IMR-90 (cell line): ENCODE data around the gene GARS1. TPM values are rescaled to one million over a fixed set of nuclear protein-coding genes. Genes with fewer than 3 reads are reported as not detected.

ENCODE experiments used
- ATAC-seq: fragments of 200-7000 bp; cut with Tn5 transposase; 2 replicates; pipeline ENCODE4 v1.9.1; 2020; ENCODE audit warnings: low read depth, mild to moderate bottlenecking, moderate library complexity
- BruUV-seq: library from RNA; stranded (reverse); fragments of 400-500 nt; replicated peaks from 2 replicates; lab custom pipeline; 2021; lab: Mats Ljungman, UMichigan
- CTCF ChIA-PET: fragments of 300-600 bp; formaldehyde crosslinking; extraction: SDS; loops from one replicate; lab custom pipeline; 2021; ENCODE audit warnings: antibody characterized with exemption; lab: Yijun Ruan, JAX
- POLR2A ChIA-PET: fragments of 300-600 bp; sonication (Branson Sonifier 250); formaldehyde crosslinking; loops from one replicate; lab custom pipeline; 2022; ENCODE audit warnings: antibody characterized with exemption; ENCODE audit not compliant: unreplicated experiment; lab: Charles Lee
- DNase-seq: peaks from one replicate; pipeline ENCODE4 v3.0.0; 2013
- H2AFZ ChIP-seq: replicated peaks from 2 replicates; pipeline ENCODE3; 2013; ENCODE audit warnings: low read length, mild to moderate bottlenecking; ENCODE audit not compliant: poor library complexity
- H2AK5ac ChIP-seq: 2 replicates; pipeline ENCODE4 v1.6.1; 2013; ENCODE audit warnings: low read depth, low read length, inconsistent platforms
- H2AK9ac ChIP-seq: replicated peaks from 2 replicates; pipeline ENCODE3; 2013; ENCODE audit warnings: mild to moderate bottlenecking, low read depth, low read length, moderate library complexity; ENCODE audit not compliant: poor library complexity
- H2BK120ac ChIP-seq: 2 replicates; pipeline ENCODE4 v1.6.1; 2013; ENCODE audit warnings: low read depth, low read length, inconsistent platforms
- H2BK15ac ChIP-seq: 3 replicates; pipeline ENCODE4 v1.6.1; 2013; ENCODE audit warnings: low read depth, low read length, inconsistent platforms
- H2BK20ac ChIP-seq: 2 replicates; pipeline ENCODE4 v1.6.1; 2013; ENCODE audit warnings: low read depth, mild to moderate bottlenecking, inconsistent platforms, low read length, moderate library complexity
- H2BK5ac ChIP-seq: 2 replicates; pipeline ENCODE4 v1.6.1; 2013; ENCODE audit warnings: mild to moderate bottlenecking, low read depth, low read length, inconsistent platforms; ENCODE audit not compliant: poor library complexity, severe bottlenecking
- H3K14ac ChIP-seq: replicated peaks from 2 replicates; pipeline ENCODE4 v1.6.1; 2013; ENCODE audit warnings: low read depth, low read length, inconsistent platforms
- H3K18ac ChIP-seq: 2 replicates; pipeline ENCODE4 v1.6.1; 2013; ENCODE audit warnings: low read depth, low read length, control low read depth
- H3K23ac ChIP-seq: 2 replicates; pipeline ENCODE4 v1.6.1; 2013; ENCODE audit warnings: low read depth, low read length, inconsistent platforms
- H3K27ac ChIP-seq: 2 replicates; pipeline ENCODE4 v1.5.1; 2013; ENCODE audit warnings: mild to moderate bottlenecking, control low read depth, low read length; ENCODE audit not compliant: insufficient read depth
- H3K27me3 ChIP-seq: 2 replicates; pipeline ENCODE4 v1.6.1; 2013; ENCODE audit warnings: low read length; ENCODE audit not compliant: control insufficient read depth, insufficient read depth
- H3K36me3 ChIP-seq: 2 replicates; pipeline ENCODE4 v1.6.1; 2013; ENCODE audit warnings: low read length, mixed read lengths; ENCODE audit not compliant: control insufficient read depth, insufficient read depth
- H3K4ac ChIP-seq: 2 replicates; pipeline ENCODE4 v1.6.1; 2013; ENCODE audit warnings: low read depth, low read length, inconsistent platforms
- H3K4me1 ChIP-seq: 2 replicates; pipeline ENCODE4 v1.6.1; 2013; ENCODE audit warnings: low read length, mixed read lengths; ENCODE audit not compliant: control insufficient read depth, insufficient read depth
- H3K4me2 ChIP-seq: 2 replicates; pipeline ENCODE4 v1.6.1; 2013; ENCODE audit warnings: low read depth, mild to moderate bottlenecking, control low read depth, low read length, moderate library complexity
- H3K4me3 ChIP-seq: 2 replicates; pipeline ENCODE4 v1.5.1; 2013; ENCODE audit warnings: low read depth, mild to moderate bottlenecking, control low read depth, low read length, moderate library complexity; ENCODE audit not compliant: insufficient read depth
- H3K56ac ChIP-seq: 2 replicates; pipeline ENCODE4 v1.6.1; 2013; ENCODE audit warnings: low read length, inconsistent platforms; ENCODE audit not compliant: insufficient read depth; ENCODE audit errors: extremely low read depth
- H3K79me1 ChIP-seq, 2 experiments: 2 replicates each; pipeline ENCODE4 v1.6.1; 2013; ENCODE audit warnings: low read length in 2 of 2, inconsistent platforms in 1 of 2, low read depth in 1 of 2
- H3K9ac ChIP-seq: 2 replicates; pipeline ENCODE4 v1.6.1; 2013; ENCODE audit warnings: low read depth, low read length, control low read depth
- H3K9me1 ChIP-seq: 2 replicates; pipeline ENCODE4 v1.6.1; 2013; ENCODE audit warnings: low read length, inconsistent platforms; ENCODE audit not compliant: insufficient read depth
- H3K9me3 ChIP-seq: 2 replicates; pipeline ENCODE4 v1.6.1; 2013; ENCODE audit warnings: low read length; ENCODE audit not compliant: control insufficient read depth, insufficient read depth
- H4K20me1 ChIP-seq: 2 replicates; pipeline ENCODE4 v1.6.1; 2013; ENCODE audit warnings: low read length, inconsistent platforms; ENCODE audit not compliant: insufficient read depth
- H4K5ac ChIP-seq: 2 replicates; pipeline ENCODE4 v1.6.1; 2013; ENCODE audit warnings: mild to moderate bottlenecking, low read depth, low read length, control low read depth
- H4K8ac ChIP-seq, 2 experiments: 2 replicates each; pipeline ENCODE4 v1.6.1; 2013; ENCODE audit warnings: low read depth in 2 of 2, low read length in 2 of 2, control low read depth in 1 of 2, inconsistent platforms in 1 of 2
- H4K91ac ChIP-seq: 2 replicates; pipeline ENCODE4 v1.6.1; 2013; ENCODE audit warnings: low read depth, low read length, inconsistent platforms; ENCODE audit not compliant: insufficient read depth
- BHLHE40 ChIP-seq: fragments of 150-350 bp; IDR thresholded peaks from 2 replicates; pipeline ENCODE4 v1.6.1; 2016; ENCODE audit warnings: mild to moderate bottlenecking, low read depth, low read length
- CEBPB ChIP-seq: IDR thresholded peaks from 2 replicates; pipeline ENCODE4 v1.6.1; 2012; ENCODE audit warnings: low read depth, low read length, improper control_type of control experiment
- CHD1 ChIP-seq: IDR thresholded peaks from 2 replicates; pipeline ENCODE4 v1.6.1; 2012; ENCODE audit warnings: low read depth, low read length, improper control_type of control experiment
- FOS ChIP-seq: fragments of 150-350 bp; IDR thresholded peaks from 2 replicates; pipeline ENCODE4 v1.6.1; 2016; ENCODE audit warnings: low read depth, low read length
- MAFK ChIP-seq: IDR thresholded peaks from 2 replicates; pipeline ENCODE4 v1.6.1; 2012; ENCODE audit warnings: low read depth, low read length, improper control_type of control experiment
- MAZ ChIP-seq: IDR thresholded peaks from 2 replicates; pipeline ENCODE4 v1.6.1; 2012; ENCODE audit warnings: low read depth, mild to moderate bottlenecking, low read length, improper control_type of control experiment, moderate library complexity, borderline replicate concordance
- MXI1 ChIP-seq: IDR thresholded peaks from 2 replicates; pipeline ENCODE4 v1.6.1; 2012; ENCODE audit warnings: low read depth, mild to moderate bottlenecking, low read length, moderate library complexity, borderline replicate concordance
- NFE2L2 ChIP-seq: fragments of 150-350 bp; IDR thresholded peaks from 2 replicates; pipeline ENCODE4 v1.6.1; 2016; ENCODE audit warnings: low read depth, mild to moderate bottlenecking, low read length
- POLR2A ChIP-seq: IDR thresholded peaks from 2 replicates; pipeline ENCODE4 v1.6.1; 2012; ENCODE audit warnings: mild to moderate bottlenecking, low read depth, low read length
- RAD21 ChIP-seq: IDR thresholded peaks from 2 replicates; pipeline ENCODE4 v1.6.1; 2012; ENCODE audit warnings: low read length, improper control_type of control experiment
- RCOR1 ChIP-seq: IDR thresholded peaks from 2 replicates; pipeline ENCODE4 v1.6.1; 2012; ENCODE audit warnings: mild to moderate bottlenecking, low read length, improper control_type of control experiment; ENCODE audit not compliant: insufficient replicate concordance
- RFX5 ChIP-seq: IDR thresholded peaks from 2 replicates; pipeline ENCODE4 v1.8.0; 2012; ENCODE audit warnings: low read depth, mild to moderate bottlenecking, low read length, moderate library complexity
- SMC3 ChIP-seq: fragments of 150-350 bp; IDR thresholded peaks from 2 replicates; pipeline ENCODE4 v1.6.1; 2016; ENCODE audit warnings: low read depth, mild to moderate bottlenecking, antibody characterized with exemption, low read length, moderate library complexity
- WGBS, 2 experiments: methylation state at CpG; one replicate each; pipeline versions ENCODE4 v1.1.5 to v1.1.7; 2013; ENCODE audit warnings: missing lambda C conversion rate in 2 of 2; ENCODE audit not compliant: insufficient read length in 1 of 2; ENCODE audit errors: extremely low coverage in 2 of 2; 5-methylcytosine and 5-hydroxymethylcytosine counted together
- dilution Hi-C: fragments of 300-500 bp; cut with HindIII; formaldehyde crosslinking; loops from one replicate; pipeline ENCODE4 v1.14.3; 2018; ENCODE audit warnings: low sequenced_read_pairs; ENCODE audit not compliant: unreplicated experiment
- in situ Hi-C: fragments of 300-500 bp; cut with MboI; formaldehyde crosslinking; loops from 3 replicates; pipeline ENCODE4 v1.14.3; 2019; ENCODE audit warnings: low sequenced_read_pairs, inconsistent platforms, mixed read lengths
- intact Hi-C: fragments of 100-400 bp; cut with micrococcal nuclease; formaldehyde crosslinking; loops from 2 replicates; pipeline ENCODE4 v1.10.0; 2022
- polyA plus RNA-seq, 3 experiments: library from polyadenylated mRNA; depleted of rRNA; stranded (reverse); fragments of >200 nt; gene quantifications; 2 replicates each; pipeline ENCODE4 v1.2.3, GENCODE V29; 2012; ENCODE audit warnings: low replicate concordance in 1 of 3
- total RNA-seq: library from RNA; depleted of rRNA; stranded (reverse); fragments of >200 nt; gene quantifications from 2 replicates; pipeline ENCODE4 v1.2.3, GENCODE V29; 2012
- TF ChIP-seq, protein P1 (sequence below): fragments of 150-350 bp; IDR thresholded peaks from 2 replicates; pipeline ENCODE4 v1.6.1; 2016; ENCODE audit warnings: low read depth, mild to moderate bottlenecking, low read length, moderate library complexity, borderline replicate concordance
- TF ChIP-seq, protein P2 (sequence below): conservative IDR thresholded peaks from 2 replicates; pipeline ENCODE4 v1.5.1; 2012; ENCODE audit warnings: mild to moderate bottlenecking, low read depth, low read length, improper control_type of control experiment
- TF ChIP-seq, protein P3 (sequence below): fragments of 150-350 bp; IDR thresholded peaks from 2 replicates; pipeline ENCODE4 v1.6.1; 2017; ENCODE audit warnings: mild to moderate bottlenecking, antibody characterized with exemption, low read length, low read depth

Gene GARS1
- total and polyA plus RNA-seq, 2 of the 4 experiments (the other 2 are of a cell fraction) = 105 to 551 TPM

DNA sequence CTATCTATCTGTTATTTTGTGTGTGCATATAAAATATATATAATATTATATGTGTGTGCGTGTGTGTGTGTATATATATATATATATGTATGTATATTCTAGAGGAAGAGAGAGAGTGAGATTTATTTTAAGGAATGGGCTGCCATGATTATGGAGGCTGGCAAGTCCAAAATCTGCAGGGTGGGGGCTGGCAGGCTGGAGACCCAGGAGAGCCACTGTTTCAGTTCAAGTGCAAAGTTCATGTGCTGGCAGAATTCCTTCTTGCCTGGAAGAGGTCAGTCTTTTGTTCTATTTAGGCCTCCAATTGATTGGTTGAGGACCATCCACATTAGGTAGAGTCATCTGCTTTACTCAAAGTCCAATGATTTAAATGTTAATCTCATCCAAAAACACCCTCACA, 42.3 kb upstream of the GARS1 start:
- Histone ChIP-seq H3K36me3 (no peaks in the 10 kb centered on the region), H4K8ac (no peak overlapping the region), H2BK20ac (no peak overlapping the region), H3K18ac (no peak overlapping the region), H3K4me3 (no peak overlapping the region), H4K5ac (no peak overlapping the region), H3K23ac (no peak overlapping the region), H2AK9ac (no peak overlapping the region), H2BK15ac (no peak overlapping the region), H2BK5ac (no peak overlapping the region), H3K27ac (no peak overlapping the region), H3K56ac (no peak overlapping the region), H2AK5ac (no peak overlapping the region), H3K4ac (no peak overlapping the region), H3K4me1 (peaks cover 2% of the 10 kb centered on the region; the same call in 1 of the 2 replicates), H2AFZ (no peak overlapping the region), H2BK120ac (no peak overlapping the region), H4K20me1 (no peaks in the 10 kb centered on the region), H3K79me1 (no peaks in the 10 kb centered on the region), H3K4me2 (no peak overlapping the region), H3K9me3 (no peaks in the 10 kb centered on the region), H3K9ac (no peak overlapping the region), H4K91ac (no peak overlapping the region), H3K14ac (no peak overlapping the region), H3K9me1 (0 out of 2 replicates have a peak, but pooled peaks cover 3% of the 10 kb centered on the region), H3K27me3 (no peaks in the 10 kb centered on the region)
- no peak for DNase-seq
- intact Hi-C loops = no loop called here
- no CpG with 5 or more reads among the region's 1 CpG for WGBS, 2 experiments
- dilution Hi-C loops = no loop called here
- in situ Hi-C loops = no loop called here
- TF ChIP-seq BHLHE40 = no peak
- no peak for TF ChIP-seq MAZ
- no peak for TF ChIP-seq CEBPB
- no peak for TF ChIP-seq RCOR1
- TF ChIP-seq, protein P1, sequence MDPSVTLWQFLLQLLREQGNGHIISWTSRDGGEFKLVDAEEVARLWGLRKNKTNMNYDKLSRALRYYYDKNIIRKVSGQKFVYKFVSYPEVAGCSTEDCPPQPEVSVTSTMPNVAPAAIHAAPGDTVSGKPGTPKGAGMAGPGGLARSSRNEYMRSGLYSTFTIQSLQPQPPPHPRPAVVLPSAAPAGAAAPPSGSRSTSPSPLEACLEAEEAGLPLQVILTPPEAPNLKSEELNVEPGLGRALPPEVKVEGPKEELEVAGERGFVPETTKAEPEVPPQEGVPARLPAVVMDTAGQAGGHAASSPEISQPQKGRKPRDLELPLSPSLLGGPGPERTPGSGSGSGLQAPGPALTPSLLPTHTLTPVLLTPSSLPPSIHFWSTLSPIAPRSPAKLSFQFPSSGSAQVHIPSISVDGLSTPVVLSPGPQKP = no peak
- no peak for TF ChIP-seq CHD1
- TF ChIP-seq RFX5 = no peak
- TF ChIP-seq NFE2L2 = no peak
- no peak for TF ChIP-seq MXI1
- TF ChIP-seq RAD21 = no peak
- TF ChIP-seq, protein P2, sequence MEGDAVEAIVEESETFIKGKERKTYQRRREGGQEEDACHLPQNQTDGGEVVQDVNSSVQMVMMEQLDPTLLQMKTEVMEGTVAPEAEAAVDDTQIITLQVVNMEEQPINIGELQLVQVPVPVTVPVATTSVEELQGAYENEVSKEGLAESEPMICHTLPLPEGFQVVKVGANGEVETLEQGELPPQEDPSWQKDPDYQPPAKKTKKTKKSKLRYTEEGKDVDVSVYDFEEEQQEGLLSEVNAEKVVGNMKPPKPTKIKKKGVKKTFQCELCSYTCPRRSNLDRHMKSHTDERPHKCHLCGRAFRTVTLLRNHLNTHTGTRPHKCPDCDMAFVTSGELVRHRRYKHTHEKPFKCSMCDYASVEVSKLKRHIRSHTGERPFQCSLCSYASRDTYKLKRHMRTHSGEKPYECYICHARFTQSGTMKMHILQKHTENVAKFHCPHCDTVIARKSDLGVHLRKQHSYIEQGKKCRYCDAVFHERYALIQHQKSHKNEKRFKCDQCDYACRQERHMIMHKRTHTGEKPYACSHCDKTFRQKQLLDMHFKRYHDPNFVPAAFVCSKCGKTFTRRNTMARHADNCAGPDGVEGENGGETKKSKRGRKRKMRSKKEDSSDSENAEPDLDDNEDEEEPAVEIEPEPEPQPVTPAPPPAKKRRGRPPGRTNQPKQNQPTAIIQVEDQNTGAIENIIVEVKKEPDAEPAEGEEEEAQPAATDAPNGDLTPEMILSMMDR = no peak
- no peak for TF ChIP-seq POLR2A
- TF ChIP-seq MAFK = no peak
- TF ChIP-seq, protein P3, sequence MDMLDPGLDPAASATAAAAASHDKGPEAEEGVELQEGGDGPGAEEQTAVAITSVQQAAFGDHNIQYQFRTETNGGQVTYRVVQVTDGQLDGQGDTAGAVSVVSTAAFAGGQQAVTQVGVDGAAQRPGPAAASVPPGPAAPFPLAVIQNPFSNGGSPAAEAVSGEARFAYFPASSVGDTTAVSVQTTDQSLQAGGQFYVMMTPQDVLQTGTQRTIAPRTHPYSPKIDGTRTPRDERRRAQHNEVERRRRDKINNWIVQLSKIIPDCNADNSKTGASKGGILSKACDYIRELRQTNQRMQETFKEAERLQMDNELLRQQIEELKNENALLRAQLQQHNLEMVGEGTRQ = no peak
- no peak for TF ChIP-seq FOS
- no peak for TF ChIP-seq SMC3
- POLR2A ChIA-PET = no interaction called here
- CTCF ChIA-PET = no interaction called here
- BruUV-seq = no TSS peak
- ATAC-seq = no peak
